ENCODE data around the gene MFSD2B.
"Not testable (repeated sequence)": the region's sequence is repeated elsewhere in the genome, so short reads cannot be mapped to it uniquely, and the experiment has no call there.

The MFSD2B gene, protein sequence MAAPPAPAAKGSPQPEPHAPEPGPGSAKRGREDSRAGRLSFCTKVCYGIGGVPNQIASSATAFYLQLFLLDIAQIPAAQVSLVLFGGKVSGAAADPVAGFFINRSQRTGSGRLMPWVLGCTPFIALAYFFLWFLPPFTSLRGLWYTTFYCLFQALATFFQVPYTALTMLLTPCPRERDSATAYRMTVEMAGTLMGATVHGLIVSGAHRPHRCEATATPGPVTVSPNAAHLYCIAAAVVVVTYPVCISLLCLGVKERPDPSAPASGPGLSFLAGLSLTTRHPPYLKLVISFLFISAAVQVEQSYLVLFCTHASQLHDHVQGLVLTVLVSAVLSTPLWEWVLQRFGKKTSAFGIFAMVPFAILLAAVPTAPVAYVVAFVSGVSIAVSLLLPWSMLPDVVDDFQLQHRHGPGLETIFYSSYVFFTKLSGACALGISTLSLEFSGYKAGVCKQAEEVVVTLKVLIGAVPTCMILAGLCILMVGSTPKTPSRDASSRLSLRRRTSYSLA

GRCh38 chr2:24009680-24010476 is at the start of gene MFSD2B:
MFSD2B (plus strand) TSS chr2:24010085; CDS start chr2:24010097, 12 bp downstream.
- no peak for DNase-seq (ENCODE audit: low read depth, low spot score)

DNA sequence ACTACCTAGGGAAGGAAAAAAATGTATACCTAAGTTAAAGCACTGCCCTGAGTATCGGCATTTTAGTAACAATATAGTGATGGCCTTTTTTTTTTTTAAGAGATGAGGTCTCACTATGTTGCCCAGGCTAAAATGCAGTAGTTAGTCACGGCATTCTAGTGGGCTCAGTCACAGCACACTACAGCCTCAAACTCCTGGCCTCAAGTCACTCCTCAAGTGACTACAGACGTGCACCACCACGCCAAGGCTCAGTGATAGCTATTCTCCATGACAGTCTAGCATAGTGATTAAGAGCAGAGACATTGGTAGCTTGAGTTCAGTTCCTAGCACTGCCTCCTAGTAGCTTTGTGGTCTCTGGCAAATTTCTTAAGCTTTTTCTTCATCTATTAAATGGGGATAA is 42.0 kb upstream of the MFSD2B start:
- no peak for DNase-seq (ENCODE audit: low read depth, low spot score)

GRCh38 chr2:23976883-23977282 is 33.0 kb upstream of the MFSD2B start:
- DNase-seq (ENCODE audit: low read depth, low spot score): no peak

DNA sequence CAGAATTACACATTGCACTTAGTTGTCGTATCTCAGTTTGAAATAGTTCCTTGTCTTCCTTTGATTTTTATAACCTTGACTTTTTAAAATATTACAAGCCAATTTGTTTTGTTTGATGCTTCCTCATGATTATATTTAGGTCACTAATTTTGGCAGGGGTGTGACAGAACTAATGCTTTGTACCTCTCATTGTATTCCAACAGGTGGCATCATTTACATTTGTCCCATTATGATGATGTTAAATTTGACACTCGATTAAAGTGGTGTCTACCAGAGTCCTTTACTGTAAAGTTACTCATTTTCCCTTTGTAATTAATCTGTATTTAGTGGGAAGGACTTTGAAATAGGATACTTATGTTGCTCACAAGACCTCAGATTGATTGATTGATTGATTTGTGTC is 21.5 kb upstream of the MFSD2B start:
- DNase-seq (ENCODE audit: low read depth, low spot score): no peak

DNA sequence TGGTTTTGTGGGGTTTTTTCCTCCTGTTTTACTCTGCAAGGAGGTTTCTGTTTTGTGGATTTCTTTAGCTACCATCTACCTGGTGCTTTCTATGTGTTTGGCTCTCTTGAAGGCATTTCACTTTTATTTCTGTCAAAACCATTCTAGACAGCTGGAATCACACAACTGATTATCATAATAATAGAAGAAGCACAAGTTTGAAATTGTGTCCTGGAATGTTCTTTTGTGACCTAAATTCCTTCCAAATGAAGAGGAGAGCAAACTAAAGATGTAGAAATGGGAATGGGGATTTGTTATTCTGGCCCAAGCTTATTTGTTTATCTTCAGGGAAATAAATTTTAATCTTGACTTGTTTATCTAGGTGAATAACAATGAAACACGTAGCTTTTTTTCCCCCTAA is 17.0 kb upstream of the MFSD2B start:
- DNase-seq (ENCODE audit: low read depth, low spot score): no peak

DNA sequence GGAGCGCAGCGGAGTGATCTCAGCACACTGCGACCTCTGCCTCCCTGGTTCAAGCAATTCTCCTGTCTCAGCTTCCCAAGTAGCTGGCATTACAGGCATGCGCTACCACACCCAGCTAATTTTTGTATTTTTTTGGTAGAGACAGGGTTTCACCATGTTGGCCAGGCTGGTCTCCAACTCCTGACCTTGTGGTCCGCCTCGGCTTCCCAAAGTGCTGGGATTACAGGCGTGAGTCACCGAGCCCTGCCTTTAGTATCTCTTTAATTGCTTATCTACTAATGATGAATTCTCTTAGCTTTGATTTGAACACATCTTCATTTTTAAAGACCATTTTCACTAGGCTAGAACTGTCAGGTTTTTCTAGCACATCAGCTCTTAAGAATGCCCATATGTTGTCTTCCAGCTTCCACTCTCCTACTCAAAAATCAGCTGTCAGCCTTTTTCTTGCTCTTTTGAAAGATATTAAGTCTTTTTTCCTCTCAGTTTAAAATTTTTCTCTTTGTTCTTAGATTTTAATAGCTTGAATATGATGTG is 16.1 kb upstream of the MFSD2B start:
- no peak for DNase-seq (ENCODE audit: low read depth, low spot score)

DNA sequence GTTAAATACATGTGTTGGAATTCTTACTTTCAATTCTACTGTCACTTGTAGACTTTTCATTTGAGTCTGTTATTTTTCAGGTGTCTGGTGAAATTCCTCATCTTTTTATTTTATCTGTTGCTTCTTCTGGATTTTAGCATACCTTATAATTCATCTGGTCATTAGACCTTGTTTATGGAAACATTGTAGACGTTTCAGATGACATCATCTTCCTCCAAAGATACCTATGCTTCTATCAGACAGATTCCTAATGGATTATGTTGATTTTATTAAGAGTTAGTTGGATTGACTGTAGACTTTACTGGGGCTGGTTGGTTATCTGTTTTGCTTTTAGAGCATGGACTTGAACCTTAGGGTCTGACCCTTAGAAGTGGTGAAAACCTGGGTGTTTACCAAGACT is 15.3 kb upstream of the MFSD2B start:
- DNase-seq (ENCODE audit: low read depth, low spot score): no peak

DNA sequence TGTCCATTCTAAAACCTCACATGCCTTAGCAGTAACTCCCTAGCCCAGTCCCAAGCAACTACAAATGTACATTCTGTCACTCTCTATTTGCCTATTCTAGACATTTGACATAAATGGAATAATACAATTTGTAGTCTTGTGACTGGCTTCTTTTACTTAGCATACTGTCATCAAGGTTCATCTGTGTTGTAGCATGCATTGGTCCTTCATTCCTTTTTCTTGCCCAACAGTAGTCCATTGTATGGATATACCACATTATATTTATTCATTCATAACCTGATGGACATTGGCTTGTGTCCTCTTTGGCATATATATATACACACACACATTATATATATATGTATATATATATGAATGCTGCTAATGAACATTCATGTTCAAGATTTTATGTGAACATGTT is 2.2 kb upstream of the MFSD2B start:
- no peak for DNase-seq (ENCODE audit: low read depth, low spot score)

DNA sequence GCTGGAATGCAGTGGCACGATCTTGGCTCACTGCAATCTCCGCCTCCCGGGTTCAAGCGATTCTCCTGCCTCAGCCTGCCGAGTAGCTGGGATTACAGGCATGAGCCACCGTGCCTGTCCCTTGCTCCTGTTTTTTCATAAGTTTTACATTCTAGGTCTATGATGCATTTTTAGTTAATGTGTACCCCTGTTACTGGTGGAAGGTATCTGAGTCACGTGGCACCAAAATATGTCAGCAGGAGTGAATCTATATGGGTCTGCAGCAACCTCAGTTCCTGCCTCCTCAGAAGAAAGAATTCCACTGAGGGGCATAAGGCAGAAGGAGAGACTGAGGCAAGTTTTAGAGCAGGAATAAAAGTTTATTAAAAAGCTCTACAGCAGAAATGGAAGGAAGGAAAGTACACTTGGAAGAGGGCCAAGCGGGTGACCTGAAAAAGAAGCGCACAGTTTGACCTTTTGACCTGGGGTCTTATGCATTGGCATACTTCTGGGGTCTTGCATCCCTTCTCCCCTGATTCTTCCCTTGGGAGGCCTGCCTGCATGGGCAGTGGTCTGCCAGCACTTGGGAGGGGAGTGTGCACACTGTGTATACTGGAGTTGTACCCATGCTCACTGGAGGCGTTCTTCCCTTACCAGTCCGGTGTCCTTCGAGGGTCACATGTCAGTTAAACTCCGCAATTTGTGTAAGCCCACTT is 1.1 kb upstream of the MFSD2B start:
- no peak for DNase-seq (ENCODE audit: low read depth, low spot score)

DNA sequence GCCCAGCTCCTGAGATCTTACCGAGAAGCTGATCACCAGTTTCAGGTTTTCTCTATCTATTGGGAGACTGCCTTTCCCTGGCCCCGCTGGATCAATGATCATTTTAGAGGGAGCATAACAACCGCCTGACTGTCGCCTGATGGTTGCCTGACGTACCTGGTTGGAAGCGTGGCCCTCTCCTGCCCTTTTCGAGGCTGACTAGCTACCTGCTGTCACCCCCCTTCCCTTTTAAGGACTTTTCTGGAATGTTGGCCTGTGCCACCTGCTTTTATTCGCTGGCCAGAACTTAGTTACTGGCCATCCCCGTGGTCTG is 562 bp upstream of the MFSD2B start:
- no peak for DNase-seq (ENCODE audit: low read depth, low spot score)

- DNase-seq (ENCODE audit: low read depth, low spot score): peak; percentile 35
Observed at GRCh38 chr2:24010477-24011249, 778 bp downstream of the MFSD2B start.

GRCh38 chr2:24011250-24012104 is 1.6 kb downstream of the MFSD2B start:
- DNase-seq (ENCODE audit: low read depth, low spot score): no peak

GRCh38 chr2:24012521-24013188 is 2.8 kb downstream of the MFSD2B start:
- no peak for DNase-seq (ENCODE audit: low read depth, low spot score)

- DNase-seq (ENCODE audit: low read depth, low spot score): not testable (repeated sequence)
Observed at GRCh38 chr2:24014902-24015301, 5.0 kb downstream of the MFSD2B start.

DNA sequence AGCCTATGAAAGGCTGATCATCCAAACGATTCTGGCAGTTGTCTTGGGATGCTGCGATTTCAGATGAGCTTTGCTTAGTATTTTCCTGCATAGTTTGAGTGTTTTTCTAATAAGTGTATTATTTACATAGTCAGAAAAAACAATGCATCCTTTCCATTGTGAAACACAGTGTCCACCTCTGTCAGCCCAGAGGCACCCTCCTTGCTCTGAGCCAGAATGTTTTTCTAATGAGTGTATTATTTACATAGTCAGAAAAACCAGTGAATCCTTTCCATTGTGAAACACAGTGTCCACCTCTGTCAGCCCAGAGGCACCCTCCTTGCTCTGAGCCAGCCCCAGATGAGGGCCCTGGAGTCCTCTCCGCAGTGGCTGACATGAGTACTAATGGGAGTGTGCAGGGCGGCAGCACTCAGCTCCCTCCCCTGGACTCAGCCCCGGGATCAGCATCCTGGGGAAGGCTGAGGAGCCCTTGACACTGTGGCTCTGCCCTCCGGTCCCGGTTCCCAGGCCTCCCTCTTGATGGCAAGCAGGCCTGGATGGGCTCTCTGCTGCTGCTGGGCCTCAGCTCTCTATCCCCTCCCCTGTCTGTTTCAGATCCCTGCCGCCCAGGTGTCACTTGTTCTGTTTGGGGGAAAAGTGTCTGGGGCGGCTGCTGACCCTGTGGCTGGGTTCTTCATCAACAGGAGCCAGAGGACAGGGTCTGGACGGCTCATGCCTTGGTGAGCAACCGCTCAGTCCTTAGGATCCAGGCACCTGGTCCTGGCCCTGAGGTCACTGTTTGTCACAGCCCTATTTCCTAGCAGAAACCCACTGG is 5.9 kb downstream of the MFSD2B start:
- peak; percentile 46 for DNase-seq (ENCODE audit: low read depth, low spot score)

- DNase-seq (ENCODE audit: low read depth, low spot score): no peak
Observed at GRCh38 chr2:24016376-24016761, 6.5 kb downstream of the MFSD2B start.

DNA sequence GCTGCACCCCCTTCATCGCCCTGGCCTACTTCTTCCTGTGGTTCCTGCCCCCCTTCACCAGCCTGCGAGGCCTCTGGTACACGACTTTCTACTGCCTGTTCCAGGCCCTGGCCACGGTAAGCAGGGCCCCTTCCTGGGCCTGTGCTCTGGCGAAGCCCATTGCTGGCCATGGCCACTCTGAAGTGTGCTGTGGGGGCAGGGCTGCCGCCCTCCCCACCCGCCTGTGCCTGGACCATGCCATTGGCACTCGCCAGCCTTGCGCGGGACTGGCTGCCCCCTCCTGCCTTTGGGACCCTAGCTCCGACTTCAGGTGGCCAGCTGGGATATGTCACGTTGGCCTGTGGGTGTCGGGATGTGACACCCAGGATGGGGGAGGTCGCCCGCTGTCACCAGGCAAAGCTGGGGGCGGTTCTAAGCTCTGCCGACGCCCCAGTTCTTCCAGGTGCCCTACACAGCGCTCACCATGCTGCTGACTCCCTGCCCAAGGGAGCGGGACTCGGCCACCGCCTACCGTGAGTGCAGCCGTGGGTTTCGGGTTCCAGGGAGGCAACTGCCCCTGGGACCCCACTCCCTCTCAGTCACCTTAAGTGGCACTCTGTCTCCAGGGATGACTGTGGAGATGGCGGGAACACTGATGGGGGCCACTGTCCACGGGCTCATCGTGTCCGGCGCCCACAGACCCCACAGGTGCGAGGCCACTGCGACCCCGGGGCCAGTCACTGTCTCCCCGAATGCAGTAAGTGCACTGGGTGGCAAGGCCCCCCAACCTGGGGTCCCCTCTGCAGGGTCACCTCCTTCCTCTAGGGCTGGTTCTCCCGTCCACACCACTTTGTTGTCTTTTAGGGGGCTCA is 7.2 kb downstream of the MFSD2B start:
- no peak for DNase-seq (ENCODE audit: low read depth, low spot score)

- DNase-seq (ENCODE audit: low read depth, low spot score): no peak
Observed at GRCh38 chr2:24017711-24018110, 7.8 kb downstream of the MFSD2B start.
